ENCODE results near the gene DDX18. TPM values are rescaled to one million over a fixed set of nuclear protein-coding genes. Genes with fewer than 3 reads are reported as not detected.

The DDX18 gene
- 38.6 and 51.7 TPM in 2 replicates for total RNA-seq

DNA sequence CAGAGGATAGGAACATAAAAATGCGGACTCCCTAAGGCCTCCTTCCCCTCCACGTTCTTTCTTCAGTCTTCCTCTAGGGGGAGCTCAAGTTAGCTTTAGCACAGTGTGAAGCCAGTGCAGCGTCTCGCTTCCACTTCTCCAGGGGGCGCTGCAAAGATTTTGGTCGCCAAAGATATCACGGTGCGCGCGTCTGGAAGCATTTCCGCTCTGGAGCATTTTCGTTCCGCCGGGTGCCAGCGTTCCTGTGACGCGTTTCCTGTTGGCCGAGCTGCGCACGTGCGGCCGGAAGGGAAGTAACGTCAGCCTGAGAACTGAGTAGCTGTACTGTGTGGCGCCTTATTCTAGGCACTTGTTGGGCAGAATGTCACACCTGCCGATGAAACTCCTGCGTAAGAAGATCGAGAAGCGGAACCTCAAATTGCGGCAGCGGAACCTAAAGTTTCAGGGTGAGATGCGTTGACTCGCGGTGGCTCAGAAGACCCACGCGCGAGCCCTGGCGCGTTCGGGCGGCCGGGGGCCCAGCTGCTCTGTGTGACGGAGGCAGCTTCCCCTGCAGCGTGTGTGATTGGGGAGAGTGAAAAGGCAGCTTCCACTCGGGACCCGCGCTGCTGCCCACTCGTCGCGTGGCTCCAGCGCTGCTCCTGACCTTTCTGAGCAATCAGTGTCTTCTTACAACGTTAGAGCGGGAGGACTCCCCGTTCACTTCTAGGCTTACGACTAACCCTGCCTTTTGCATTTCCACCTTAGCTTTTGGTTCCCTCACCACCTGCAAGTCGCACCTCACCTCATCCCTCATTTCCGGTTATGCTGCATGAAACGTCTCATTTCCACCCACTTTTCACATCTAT, at the start of gene DDX18:
TSS of gene DDX18 (plus strand) at position 275 of the 848 bp plus-strand sequence. CDS start at position 362, 87 bp downstream.

Other genes with a start within 250 kb of the DDX18 start
- gene CCDC93, start 199.4 kb downstream of the DDX18 start, total RNA-seq = 5.4 and 8.0 TPM in 2 replicates